KMS-11 (cell line): ENCODE data around the gene DHX8.
"Not testable (repeated sequence)": the region's sequence is repeated elsewhere in the genome, so short reads cannot be mapped to it uniquely, and the experiment has no call there.

Experiments
- H2AFZ ChIP-seq: fragments of 200-600 bp; sonication (generic); 2 replicates; pipeline ENCODE4 v1.6.1; 2016; ENCODE audit warnings: antibody characterized with exemption, mixed run types, low read depth
- H3K27ac ChIP-seq: fragments of 200-600 bp; sonication (generic); 2 replicates; pipeline ENCODE4 v1.6.1; 2016; ENCODE audit warnings: mild to moderate bottlenecking, mixed run types
- H3K27me3 ChIP-seq: fragments of 200-600 bp; sonication (generic); 2 replicates; pipeline ENCODE4 v1.6.1; 2017; ENCODE audit warnings: mild to moderate bottlenecking, low read depth, mixed run types, moderate library complexity; ENCODE audit not compliant: insufficient read depth
- H3K36me3 ChIP-seq: fragments of 200-600 bp; sonication (generic); 2 replicates; pipeline ENCODE4 v1.6.1; 2017; ENCODE audit warnings: mild to moderate bottlenecking, mixed run types; ENCODE audit not compliant: insufficient read depth
- H3K4me1 ChIP-seq: fragments of 200-600 bp; sonication (generic); 2 replicates; pipeline ENCODE4 v1.6.1; 2016; ENCODE audit warnings: mild to moderate bottlenecking, low read depth, mixed run types; ENCODE audit not compliant: poor library complexity, severe bottlenecking
- H3K4me2 ChIP-seq: fragments of 200-600 bp; sonication (generic); 2 replicates; pipeline ENCODE4 v1.7.0; 2016; ENCODE audit warnings: mild to moderate bottlenecking, mixed run types
- H3K4me3 ChIP-seq: fragments of 200-600 bp; sonication (generic); IDR thresholded peaks from 2 replicates; pipeline ENCODE4 v1.6.1; 2017; ENCODE audit warnings: low read depth, low read length, mixed read lengths; ENCODE audit not compliant: insufficient read depth
- H3K79me2 ChIP-seq: fragments of 200-600 bp; sonication (generic); 2 replicates; pipeline ENCODE4 v1.6.1; 2016; ENCODE audit warnings: low read depth, mixed run types; ENCODE audit not compliant: insufficient read depth
- H3K9ac ChIP-seq: fragments of 200-600 bp; sonication (generic); 2 replicates; pipeline ENCODE4 v1.6.1; 2016; ENCODE audit warnings: mild to moderate bottlenecking, mixed run types
- H4K20me1 ChIP-seq: fragments of 200-600 bp; sonication (generic); 2 replicates; pipeline ENCODE4 v1.6.1; 2016; ENCODE audit warnings: mild to moderate bottlenecking, mixed run types; ENCODE audit not compliant: insufficient read depth
- TF ChIP-seq, protein P1 (sequence below): fragments of 200-600 bp; sonication (generic); conservative IDR thresholded peaks from 2 replicates; pipeline ENCODE4 v1.6.1; 2017; ENCODE audit warnings: low read depth, mild to moderate bottlenecking, antibody characterized with exemption, low read length, moderate library complexity, mixed read lengths

Gene DHX8

DNA sequence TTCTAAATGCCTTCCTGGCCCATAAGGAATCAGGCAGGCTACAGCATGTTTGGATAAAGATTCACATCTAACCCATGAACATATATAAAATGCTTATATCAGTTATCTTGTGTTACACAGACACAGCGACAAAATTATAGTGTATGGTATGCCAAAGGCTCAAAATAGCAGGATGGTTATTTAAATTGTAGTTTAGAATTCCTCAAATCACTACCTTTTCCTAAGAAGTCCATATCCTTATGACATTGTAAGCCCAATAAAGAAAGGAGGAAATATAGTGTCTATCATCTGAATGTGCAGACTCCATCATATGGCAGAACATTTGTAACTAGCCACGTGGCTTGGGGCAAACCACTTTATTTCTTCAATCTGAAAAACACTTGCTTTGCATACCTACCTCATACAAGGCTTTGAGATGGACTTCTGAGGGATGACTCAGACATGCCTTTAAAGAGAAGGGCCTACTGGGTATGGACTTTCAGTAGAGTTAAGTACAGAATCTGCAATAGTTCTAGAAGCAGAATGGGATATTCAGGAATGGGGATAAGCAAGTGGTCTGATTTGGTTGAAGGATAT lies 12.1 kb upstream of the DHX8 start:
- no peak overlapping the region for H2AFZ ChIP-seq
- H3K27ac ChIP-seq, result no peak overlapping the region
- no peaks in the 10 kb centered on the region for H4K20me1 ChIP-seq
- H3K79me2 ChIP-seq, result no peaks in the 10 kb centered on the region
- no peak overlapping the region for H3K9ac ChIP-seq
- no peaks in the 10 kb centered on the region for H3K4me1 ChIP-seq
- no peaks in the 10 kb centered on the region for H3K36me3 ChIP-seq
- no peaks in the 10 kb centered on the region for H3K27me3 ChIP-seq
- no peak overlapping the region for H3K4me3 ChIP-seq
- no peak overlapping the region for H3K4me2 ChIP-seq
- TF ChIP-seq, protein P1, sequence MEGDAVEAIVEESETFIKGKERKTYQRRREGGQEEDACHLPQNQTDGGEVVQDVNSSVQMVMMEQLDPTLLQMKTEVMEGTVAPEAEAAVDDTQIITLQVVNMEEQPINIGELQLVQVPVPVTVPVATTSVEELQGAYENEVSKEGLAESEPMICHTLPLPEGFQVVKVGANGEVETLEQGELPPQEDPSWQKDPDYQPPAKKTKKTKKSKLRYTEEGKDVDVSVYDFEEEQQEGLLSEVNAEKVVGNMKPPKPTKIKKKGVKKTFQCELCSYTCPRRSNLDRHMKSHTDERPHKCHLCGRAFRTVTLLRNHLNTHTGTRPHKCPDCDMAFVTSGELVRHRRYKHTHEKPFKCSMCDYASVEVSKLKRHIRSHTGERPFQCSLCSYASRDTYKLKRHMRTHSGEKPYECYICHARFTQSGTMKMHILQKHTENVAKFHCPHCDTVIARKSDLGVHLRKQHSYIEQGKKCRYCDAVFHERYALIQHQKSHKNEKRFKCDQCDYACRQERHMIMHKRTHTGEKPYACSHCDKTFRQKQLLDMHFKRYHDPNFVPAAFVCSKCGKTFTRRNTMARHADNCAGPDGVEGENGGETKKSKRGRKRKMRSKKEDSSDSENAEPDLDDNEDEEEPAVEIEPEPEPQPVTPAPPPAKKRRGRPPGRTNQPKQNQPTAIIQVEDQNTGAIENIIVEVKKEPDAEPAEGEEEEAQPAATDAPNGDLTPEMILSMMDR, result no peak

DNA sequence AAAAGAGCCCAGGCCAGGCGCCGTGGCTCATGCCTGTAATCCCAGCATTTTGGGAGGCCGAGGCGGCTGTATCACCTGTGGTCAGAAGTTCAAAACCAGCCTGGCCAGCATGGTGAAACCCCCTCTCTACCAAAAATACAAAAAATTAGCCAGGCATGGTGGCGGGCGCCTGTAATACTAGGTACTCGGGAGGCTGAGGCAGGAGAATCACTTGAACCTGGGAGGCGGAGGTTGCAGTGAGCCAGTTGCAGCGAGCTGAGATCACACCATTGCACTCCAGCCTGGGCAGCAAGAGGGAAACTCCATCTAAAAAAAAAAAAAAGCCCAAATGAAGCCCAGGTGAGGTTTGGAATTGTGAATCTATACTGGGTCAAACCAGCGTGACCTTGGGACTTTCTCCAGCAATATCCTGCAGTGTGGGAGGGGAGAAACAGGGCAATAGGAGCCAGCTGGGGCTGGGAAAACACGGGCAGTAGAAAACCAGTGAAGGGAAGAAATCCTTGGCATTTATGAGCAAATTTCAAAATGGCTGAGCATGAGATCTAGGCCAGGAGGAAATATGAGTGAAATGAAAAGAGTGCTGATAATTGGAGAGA lies 8.2 kb upstream of the DHX8 start:
- Histone ChIP-seq H3K9ac (no peak overlapping the region), H4K20me1 (no peaks in the 10 kb centered on the region), H3K27ac (no peak overlapping the region), H3K27me3 (no peaks in the 10 kb centered on the region), H3K79me2 (no peaks in the 10 kb centered on the region), H3K4me1 (no peaks in the 10 kb centered on the region), H3K36me3 (no peaks in the 10 kb centered on the region), H2AFZ (no peak overlapping the region), H3K4me2 (no peak overlapping the region), H3K4me3 (no peak overlapping the region)
- TF ChIP-seq, protein P1, result no peak

DNA sequence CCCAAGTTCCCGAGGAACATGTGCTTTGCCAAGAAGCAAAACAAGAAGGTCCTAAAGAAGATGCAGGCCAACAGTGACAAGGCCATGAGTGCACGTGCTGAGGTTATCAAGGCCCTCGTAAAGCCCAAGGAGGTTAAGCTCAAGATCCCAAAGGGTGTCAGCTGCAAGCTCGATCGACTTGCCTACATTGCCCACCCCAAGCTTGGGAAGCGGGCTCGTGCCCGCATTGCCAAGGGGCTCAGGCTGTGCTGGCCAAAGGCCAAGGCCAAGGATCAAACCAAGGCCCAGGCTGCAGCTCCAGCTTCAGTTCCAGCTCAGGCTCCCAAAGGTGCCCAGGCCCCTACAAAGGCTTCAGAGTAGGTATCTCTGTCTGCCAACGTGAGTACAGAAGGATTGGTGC lies 7.5 kb upstream of the DHX8 start:
- H3K4me2 ChIP-seq, H3K36me3 ChIP-seq, H4K20me1 ChIP-seq, H3K9ac ChIP-seq, H3K27me3 ChIP-seq, H3K4me3 ChIP-seq, H3K27ac ChIP-seq, H3K79me2 ChIP-seq, H3K4me1 ChIP-seq, H2AFZ ChIP-seq: not testable (repeated sequence)

DNA sequence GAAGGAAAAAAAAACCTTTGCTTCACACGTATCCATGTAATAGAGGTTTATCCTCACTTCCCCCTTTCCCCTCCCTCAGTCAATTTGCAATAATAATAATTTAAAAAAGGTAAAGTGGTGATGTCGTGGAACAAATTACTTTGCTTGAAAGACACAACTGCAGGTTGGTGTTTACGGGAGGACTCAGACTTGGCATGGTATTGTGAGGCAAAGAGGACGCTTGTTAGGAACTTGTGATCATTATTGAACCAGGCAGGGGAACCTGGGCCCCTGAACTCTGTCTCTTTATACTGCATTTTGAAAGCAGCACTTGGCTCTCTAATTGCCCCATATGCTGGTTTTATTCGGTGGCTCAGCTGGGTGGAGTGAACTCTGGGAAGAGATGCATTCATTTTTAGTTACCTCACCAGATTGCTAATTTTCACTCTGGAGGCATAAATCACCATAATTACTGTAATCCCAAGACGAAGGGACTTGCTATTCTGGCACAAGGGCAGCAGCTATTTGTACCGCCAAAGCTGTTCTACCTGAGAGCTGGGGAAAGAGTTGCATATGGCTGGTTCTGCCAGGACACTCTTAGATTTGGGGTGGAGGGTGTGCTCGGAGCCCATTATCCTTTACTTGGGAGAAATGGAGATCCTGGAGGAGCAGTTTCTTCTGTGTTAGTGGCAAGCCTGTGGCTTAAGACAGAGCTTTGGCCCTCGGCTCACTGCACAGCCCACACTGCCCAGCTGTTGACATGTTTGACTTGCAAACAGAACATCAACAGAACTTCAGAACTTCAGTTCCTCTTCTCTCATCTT lies 5.7 kb upstream of the DHX8 start:
- Histone ChIP-seq H2AFZ (no peak overlapping the region), H3K4me2 (no peak overlapping the region), H3K27me3 (no peaks in the 10 kb centered on the region), H3K4me3 (no peak overlapping the region), H3K36me3 (no peaks in the 10 kb centered on the region), H3K4me1 (peaks cover 5% of the 10 kb centered on the region), H4K20me1 (no peaks in the 10 kb centered on the region), H3K9ac (no peak overlapping the region), H3K79me2 (no peaks in the 10 kb centered on the region), H3K27ac (no peak overlapping the region)
- TF ChIP-seq, protein P1, result no peak

DNA sequence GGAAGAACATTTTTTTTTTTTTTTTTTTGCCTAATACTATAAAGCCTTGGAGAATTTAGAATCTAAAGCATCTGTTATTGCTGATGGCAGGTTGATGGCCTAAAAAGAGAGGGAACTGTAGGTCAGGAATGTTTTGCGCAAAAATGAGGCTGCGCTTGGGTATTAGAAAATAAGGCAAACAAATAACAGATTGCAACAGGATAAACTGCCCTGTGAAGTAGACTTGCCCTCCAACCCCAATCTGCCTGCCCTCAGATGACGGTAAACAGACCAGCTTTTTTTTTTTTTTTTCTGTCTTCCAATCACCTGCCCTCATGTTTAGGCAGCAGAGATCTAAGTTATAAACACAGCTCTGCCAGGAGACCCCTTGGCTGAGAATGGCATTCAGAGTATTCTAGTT lies 3.8 kb upstream of the DHX8 start:
- H3K4me1 ChIP-seq, result peaks cover 12% of the 10 kb centered on the region
- TF ChIP-seq, protein P1, result no peak
- H3K9ac ChIP-seq, result no peak overlapping the region
- no peaks in the 10 kb centered on the region for H3K36me3 ChIP-seq
- H3K79me2 ChIP-seq, result peaks cover 12% of the 10 kb centered on the region
- no peak overlapping the region for H2AFZ ChIP-seq
- no peak overlapping the region for H3K4me2 ChIP-seq
- no peaks in the 10 kb centered on the region for H3K27me3 ChIP-seq
- no peaks in the 10 kb centered on the region for H4K20me1 ChIP-seq
- H3K27ac ChIP-seq, result no peak overlapping the region
- no peak overlapping the region for H3K4me3 ChIP-seq
